ENCODE measurements around the gene FKRP. TPM values are rescaled to one million over a fixed set of nuclear protein-coding genes. Genes with fewer than 3 reads are reported as not detected.
A peak's percentile ranks its signal among the peaks of the same experiment; 100 is the strongest.

The FKRP gene
- total RNA-seq, 1 experiment from 2014 or later = 19.4 TPM

DNA sequence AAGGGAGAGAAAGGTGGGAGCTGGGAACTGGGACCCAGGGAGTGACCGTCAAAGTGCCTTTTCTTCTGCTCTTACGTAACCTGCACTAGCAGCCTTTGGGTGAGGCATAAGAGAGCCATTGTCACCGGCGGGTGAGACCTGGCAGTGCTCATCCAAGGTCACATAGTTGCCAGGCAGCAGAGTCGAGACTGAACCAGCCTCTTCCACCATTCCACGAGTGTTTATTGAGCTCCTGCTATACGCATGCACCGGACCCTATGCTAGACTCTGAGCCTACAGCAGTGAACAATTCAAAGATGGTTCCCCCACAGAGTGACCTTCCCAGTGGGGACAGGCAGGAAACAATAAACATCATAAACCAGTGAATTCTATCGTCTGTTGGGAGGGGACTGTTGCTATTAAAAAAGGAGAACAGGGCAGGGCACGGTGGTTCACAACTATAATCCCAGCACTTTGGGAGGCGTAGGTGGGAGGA is 19.0 kb downstream of the FKRP start:
- POLR2A ChIA-PET = interaction anchor here (0.8 kb wide), 1 partner anchor 19 kb away, joined by 3 read pairs; no protein-coding TSS in a partner anchor
- H3K9me3 ChIP-seq (ENCODE audit: control insufficient read depth in 1 of 2, insufficient read depth in 1 of 2, low read depth in 1 of 2, low read length in 2 of 2) = no peaks in the 10 kb centered on the region
- no peak for TF ChIP-seq POLR2A (IDR thresholded peaks at IDR 0.05; ENCODE audit: borderline replicate concordance, extremely low read depth, insufficient read depth, insufficient read length)
- no peak for TF ChIP-seq EGR1 (IDR thresholded peaks at IDR 0.05; ENCODE audit: low read depth)
- TF ChIP-seq YY1 (IDR thresholded peaks at IDR 0.05; ENCODE audit: extremely low read depth, insufficient replicate concordance, low read depth, low read length) = no peak
- TF ChIP-seq, protein P1, sequence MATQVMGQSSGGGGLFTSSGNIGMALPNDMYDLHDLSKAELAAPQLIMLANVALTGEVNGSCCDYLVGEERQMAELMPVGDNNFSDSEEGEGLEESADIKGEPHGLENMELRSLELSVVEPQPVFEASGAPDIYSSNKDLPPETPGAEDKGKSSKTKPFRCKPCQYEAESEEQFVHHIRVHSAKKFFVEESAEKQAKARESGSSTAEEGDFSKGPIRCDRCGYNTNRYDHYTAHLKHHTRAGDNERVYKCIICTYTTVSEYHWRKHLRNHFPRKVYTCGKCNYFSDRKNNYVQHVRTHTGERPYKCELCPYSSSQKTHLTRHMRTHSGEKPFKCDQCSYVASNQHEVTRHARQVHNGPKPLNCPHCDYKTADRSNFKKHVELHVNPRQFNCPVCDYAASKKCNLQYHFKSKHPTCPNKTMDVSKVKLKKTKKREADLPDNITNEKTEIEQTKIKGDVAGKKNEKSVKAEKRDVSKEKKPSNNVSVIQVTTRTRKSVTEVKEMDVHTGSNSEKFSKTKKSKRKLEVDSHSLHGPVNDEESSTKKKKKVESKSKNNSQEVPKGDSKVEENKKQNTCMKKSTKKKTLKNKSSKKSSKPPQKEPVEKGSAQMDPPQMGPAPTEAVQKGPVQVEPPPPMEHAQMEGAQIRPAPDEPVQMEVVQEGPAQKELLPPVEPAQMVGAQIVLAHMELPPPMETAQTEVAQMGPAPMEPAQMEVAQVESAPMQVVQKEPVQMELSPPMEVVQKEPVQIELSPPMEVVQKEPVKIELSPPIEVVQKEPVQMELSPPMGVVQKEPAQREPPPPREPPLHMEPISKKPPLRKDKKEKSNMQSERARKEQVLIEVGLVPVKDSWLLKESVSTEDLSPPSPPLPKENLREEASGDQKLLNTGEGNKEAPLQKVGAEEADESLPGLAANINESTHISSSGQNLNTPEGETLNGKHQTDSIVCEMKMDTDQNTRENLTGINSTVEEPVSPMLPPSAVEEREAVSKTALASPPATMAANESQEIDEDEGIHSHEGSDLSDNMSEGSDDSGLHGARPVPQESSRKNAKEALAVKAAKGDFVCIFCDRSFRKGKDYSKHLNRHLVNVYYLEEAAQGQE (IDR thresholded peaks at IDR 0.05; ENCODE audit: low read depth) = no peak
- TF ChIP-seq ZNF274 (IDR thresholded peaks at IDR 0.05; ENCODE audit: low read depth, low read length) = no peak
- TF ChIP-seq CBX3 (IDR thresholded peaks at IDR 0.05; ENCODE audit: low read depth) = no peak
- TF ChIP-seq ZFX (IDR thresholded peaks at IDR 0.05) = no peak
- no peak for TF ChIP-seq JUND (IDR thresholded peaks at IDR 0.05)
- no peak for TF ChIP-seq POLR2AphosphoS5 (IDR thresholded peaks at IDR 0.05; ENCODE audit: low read depth, low read length)
- TF ChIP-seq, protein P2, sequence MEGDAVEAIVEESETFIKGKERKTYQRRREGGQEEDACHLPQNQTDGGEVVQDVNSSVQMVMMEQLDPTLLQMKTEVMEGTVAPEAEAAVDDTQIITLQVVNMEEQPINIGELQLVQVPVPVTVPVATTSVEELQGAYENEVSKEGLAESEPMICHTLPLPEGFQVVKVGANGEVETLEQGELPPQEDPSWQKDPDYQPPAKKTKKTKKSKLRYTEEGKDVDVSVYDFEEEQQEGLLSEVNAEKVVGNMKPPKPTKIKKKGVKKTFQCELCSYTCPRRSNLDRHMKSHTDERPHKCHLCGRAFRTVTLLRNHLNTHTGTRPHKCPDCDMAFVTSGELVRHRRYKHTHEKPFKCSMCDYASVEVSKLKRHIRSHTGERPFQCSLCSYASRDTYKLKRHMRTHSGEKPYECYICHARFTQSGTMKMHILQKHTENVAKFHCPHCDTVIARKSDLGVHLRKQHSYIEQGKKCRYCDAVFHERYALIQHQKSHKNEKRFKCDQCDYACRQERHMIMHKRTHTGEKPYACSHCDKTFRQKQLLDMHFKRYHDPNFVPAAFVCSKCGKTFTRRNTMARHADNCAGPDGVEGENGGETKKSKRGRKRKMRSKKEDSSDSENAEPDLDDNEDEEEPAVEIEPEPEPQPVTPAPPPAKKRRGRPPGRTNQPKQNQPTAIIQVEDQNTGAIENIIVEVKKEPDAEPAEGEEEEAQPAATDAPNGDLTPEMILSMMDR (IDR thresholded peaks at IDR 0.05 in 2 of 3, conservative IDR thresholded peaks at IDR 0.05 in 1 of 3; ENCODE audit: borderline replicate concordance in 1 of 3, insufficient read depth in 1 of 3, low read depth in 2 of 3, low read length in 2 of 3) = no peak
- TF ChIP-seq, protein P3, sequence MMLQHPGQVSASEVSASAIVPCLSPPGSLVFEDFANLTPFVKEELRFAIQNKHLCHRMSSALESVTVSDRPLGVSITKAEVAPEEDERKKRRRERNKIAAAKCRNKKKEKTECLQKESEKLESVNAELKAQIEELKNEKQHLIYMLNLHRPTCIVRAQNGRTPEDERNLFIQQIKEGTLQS (IDR thresholded peaks at IDR 0.05) = no peak
- TF ChIP-seq RAD21 (IDR thresholded peaks at IDR 0.05; ENCODE audit: low read depth) = no peak
- TF ChIP-seq SIN3A (IDR thresholded peaks at IDR 0.05; ENCODE audit: low read depth) = no peak
- TF ChIP-seq CEBPB (IDR thresholded peaks at IDR 0.05; ENCODE audit: low read depth) = no peak; the same call in 1 of the 2 replicates
- no peak for TF ChIP-seq EZH2 (IDR thresholded peaks at IDR 0.05)
- TF ChIP-seq EZH2phosphoT487 (IDR thresholded peaks at IDR 0.05; ENCODE audit: borderline replicate concordance) = no peak
- TF ChIP-seq TCF7L2 (IDR thresholded peaks at IDR 0.05; ENCODE audit: borderline replicate concordance, extremely low read depth, insufficient read depth, insufficient read length) = no peak
- TF ChIP-seq SP1 (IDR thresholded peaks at IDR 0.05; ENCODE audit: low read depth) = no peak
- no peak for TF ChIP-seq ELF1 (IDR thresholded peaks at IDR 0.05; ENCODE audit: borderline replicate concordance, low read depth)
- ATAC-seq (peak; percentile 48), DNase-seq (ENCODE audit: low read depth, low spot score) (no peak)
- peaks cover 18 to 32% of the 10 kb centered on the region in 2 experiments for H3K4me1 ChIP-seq (ENCODE audit: control insufficient read depth in 1 of 2, insufficient read depth in 2 of 2, low read length in 2 of 2)
- RAD21 ChIA-PET (ENCODE audit: low non-redundant PET in 1 of 2, low total read pairs in 2 of 2, uncharacterized antibody in 2 of 2, unreplicated experiment in 2 of 2) = no interaction called here
- H3K9ac ChIP-seq (ENCODE audit: low read length) = no peak overlapping the region
- intact Hi-C loops (cut with micrococcal nuclease) = no loop called here
- peak overlapping the region; percentile 1; the same call in 1 of the 2 replicates for H3K4me2 ChIP-seq (ENCODE audit: low read length)
- H4K20me1 ChIP-seq (ENCODE audit: insufficient read depth) = no peaks in the 10 kb centered on the region
- no peak overlapping the region for H3K4me3 ChIP-seq (replicated peaks in 1 of 2; ENCODE audit: low read depth in 1 of 2, low read length in 2 of 2)
- H3K79me2 ChIP-seq (ENCODE audit: insufficient read depth, low read length) = no peaks in the 10 kb centered on the region
- H3K36me3 ChIP-seq (ENCODE audit: control insufficient read depth in 1 of 2, insufficient read depth in 2 of 2, low read length in 2 of 2) = no peaks in the 10 kb centered on the region
- H3K27ac ChIP-seq (ENCODE audit: low read depth, low read length) = no peak overlapping the region
- no peak overlapping the region for H2AFZ ChIP-seq (ENCODE audit: low read depth, low read length, poor library complexity, severe bottlenecking)
- BruUV-seq (replicated peaks) = no TSS peak
- no peaks in the 10 kb centered on the region for H3K9me2 ChIP-seq (ENCODE audit: insufficient read depth)
- CTCF ChIA-PET = interaction anchor here (0.6 to 3.4 kb wide), 5 partner anchors 11 to 76 kb away, joined by 3 to 14 read pairs (median 4); no protein-coding TSS in a partner anchor
- no peaks in the 10 kb centered on the region for H3K27me3 ChIP-seq (ENCODE audit: insufficient read depth, low read length)
